Endothelial cell (in vitro differentiated cells): ENCODE data around the gene CYTH1. TPM values are rescaled to one million over a fixed set of nuclear protein-coding genes. Genes with fewer than 3 reads are reported as not detected.
A peak's percentile ranks its signal among the peaks of the same experiment; 100 is the strongest.

ENCODE experiments used
- DNase-seq: peaks from one replicate; pipeline ENCODE4 v3.0.0; 2021; ENCODE audit warnings: low spot score
- H3K27ac Mint-ChIP-seq: one replicate; pipeline ENCODE4 v1.8.0; 2021; ENCODE audit warnings: mixed read lengths, inconsistent platforms; ENCODE audit not compliant: unreplicated experiment
- H3K27me3 Mint-ChIP-seq: one replicate; pipeline ENCODE4 v1.8.0; 2021; ENCODE audit warnings: mild to moderate bottlenecking, moderate library complexity, mixed read lengths, inconsistent platforms; ENCODE audit not compliant: unreplicated experiment
- H3K36me3 Mint-ChIP-seq: one replicate; pipeline ENCODE4 v1.8.0; 2021; ENCODE audit warnings: mild to moderate bottlenecking, low read depth, mixed read lengths, inconsistent platforms; ENCODE audit not compliant: unreplicated experiment
- H3K4me1 Mint-ChIP-seq: one replicate; pipeline ENCODE4 v1.8.0; 2021; ENCODE audit warnings: mild to moderate bottlenecking, mixed read lengths, inconsistent platforms; ENCODE audit not compliant: unreplicated experiment
- H3K4me3 Mint-ChIP-seq: one replicate; pipeline ENCODE4 v1.8.0; 2021; ENCODE audit warnings: mild to moderate bottlenecking, mixed read lengths, inconsistent platforms; ENCODE audit not compliant: unreplicated experiment
- H3K9me3 Mint-ChIP-seq: one replicate; pipeline ENCODE4 v1.8.0; 2021; ENCODE audit warnings: mixed read lengths, inconsistent platforms; ENCODE audit not compliant: unreplicated experiment
- CTCF ChIP-seq: fragments of 200-600 bp; sonication (generic); IDR thresholded peaks from one replicate; pipeline ENCODE4 v1.5.0; 2021; ENCODE audit warnings: antibody characterized with exemption; ENCODE audit not compliant: unreplicated experiment
- total RNA-seq: library from RNA; stranded (reverse); fragmentation: NEBNext Ultra II Directional; extraction: Animal tissue kit (Norgen Biotek cat#: 25700); gene quantifications from one replicate; pipeline ENCODE4 v1.2.1, GENCODE V29; 2021; ENCODE audit not compliant: unreplicated experiment

Gene CYTH1
- total RNA-seq, 1 donor from 2014 or later: 73.3 TPM

DNA sequence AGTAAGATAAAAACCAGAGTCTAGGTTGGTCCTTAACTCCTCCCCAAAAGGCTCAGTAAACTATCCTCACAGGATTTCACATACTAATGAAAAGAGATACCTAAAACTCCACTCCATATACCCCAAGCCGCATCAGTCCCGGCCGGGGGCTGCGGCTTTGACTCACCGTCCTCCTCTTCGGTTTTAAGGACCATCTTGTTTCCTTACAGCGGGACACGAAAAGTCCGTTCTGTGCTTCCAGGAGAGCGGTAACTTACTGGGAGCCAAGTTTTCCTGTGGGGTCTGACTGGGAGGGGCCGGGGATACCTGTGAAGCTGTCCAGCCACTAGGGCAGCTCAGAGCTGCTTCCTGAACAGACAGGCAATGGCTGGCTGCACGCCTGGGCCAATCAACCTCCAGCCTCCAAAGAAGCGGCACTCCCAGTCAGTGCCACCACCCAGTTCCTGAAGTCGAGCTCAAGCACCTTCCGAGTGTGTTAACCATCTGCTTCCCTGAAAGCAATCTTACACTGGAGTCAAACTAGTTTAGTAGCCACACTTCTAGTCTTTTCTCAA is 45.5 kb downstream of the CYTH1 start:
- peaks cover 6% of the 10 kb centered on the region for H3K27me3 Mint-ChIP-seq
- H3K4me3 Mint-ChIP-seq: peak overlapping the region; percentile 43
- H3K27ac Mint-ChIP-seq: peak overlapping the region; percentile 88
- H3K9me3 Mint-ChIP-seq: no peaks in the 10 kb centered on the region
- peaks cover 67% of the 10 kb centered on the region for H3K4me1 Mint-ChIP-seq
- no peak for TF ChIP-seq CTCF
- peaks cover 6% of the 10 kb centered on the region for H3K36me3 Mint-ChIP-seq
- no peak for DNase-seq

DNA sequence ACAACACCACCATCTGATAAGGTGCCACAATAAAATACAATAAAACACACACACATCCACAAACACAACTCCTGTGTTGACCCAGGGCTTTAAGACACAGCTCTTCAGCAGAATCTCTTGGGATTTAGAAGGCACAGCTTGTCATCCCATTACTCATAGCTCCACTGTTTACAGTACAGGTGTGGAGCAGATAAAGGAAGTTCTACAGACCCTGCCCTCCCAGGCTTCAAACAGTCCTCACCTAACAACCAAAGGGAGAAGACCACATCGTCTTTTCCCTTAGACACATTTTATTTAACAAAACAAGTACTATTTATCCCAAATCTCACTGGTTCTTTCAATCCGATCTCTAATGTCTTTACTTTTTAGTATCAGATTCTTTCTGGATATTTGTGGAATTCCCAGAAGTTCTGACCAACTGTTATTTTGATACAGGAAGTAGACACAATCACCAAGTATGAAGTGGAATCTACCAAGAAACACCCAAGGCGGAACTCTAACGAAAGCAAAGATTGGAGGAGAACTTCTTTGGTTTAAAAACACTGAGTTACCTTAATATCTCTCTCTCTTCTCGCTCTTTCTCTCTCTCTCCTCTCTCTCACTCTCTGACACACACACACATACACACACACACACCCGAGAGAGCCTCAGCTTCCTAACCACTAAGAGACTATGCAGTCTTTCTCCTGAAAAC is 46.1 kb downstream of the CYTH1 start:
- Mint-ChIP-seq H3K4me1 (peaks cover 63% of the 10 kb centered on the region), H3K4me3 (peak overlapping the region; percentile 43), H3K27me3 (peaks cover 5% of the 10 kb centered on the region), H3K27ac (peak overlapping the region; percentile 88), H3K9me3 (no peaks in the 10 kb centered on the region), H3K36me3 (peaks cover 6% of the 10 kb centered on the region)
- DNase-seq: no peak
- no peak for TF ChIP-seq CTCF

DNA sequence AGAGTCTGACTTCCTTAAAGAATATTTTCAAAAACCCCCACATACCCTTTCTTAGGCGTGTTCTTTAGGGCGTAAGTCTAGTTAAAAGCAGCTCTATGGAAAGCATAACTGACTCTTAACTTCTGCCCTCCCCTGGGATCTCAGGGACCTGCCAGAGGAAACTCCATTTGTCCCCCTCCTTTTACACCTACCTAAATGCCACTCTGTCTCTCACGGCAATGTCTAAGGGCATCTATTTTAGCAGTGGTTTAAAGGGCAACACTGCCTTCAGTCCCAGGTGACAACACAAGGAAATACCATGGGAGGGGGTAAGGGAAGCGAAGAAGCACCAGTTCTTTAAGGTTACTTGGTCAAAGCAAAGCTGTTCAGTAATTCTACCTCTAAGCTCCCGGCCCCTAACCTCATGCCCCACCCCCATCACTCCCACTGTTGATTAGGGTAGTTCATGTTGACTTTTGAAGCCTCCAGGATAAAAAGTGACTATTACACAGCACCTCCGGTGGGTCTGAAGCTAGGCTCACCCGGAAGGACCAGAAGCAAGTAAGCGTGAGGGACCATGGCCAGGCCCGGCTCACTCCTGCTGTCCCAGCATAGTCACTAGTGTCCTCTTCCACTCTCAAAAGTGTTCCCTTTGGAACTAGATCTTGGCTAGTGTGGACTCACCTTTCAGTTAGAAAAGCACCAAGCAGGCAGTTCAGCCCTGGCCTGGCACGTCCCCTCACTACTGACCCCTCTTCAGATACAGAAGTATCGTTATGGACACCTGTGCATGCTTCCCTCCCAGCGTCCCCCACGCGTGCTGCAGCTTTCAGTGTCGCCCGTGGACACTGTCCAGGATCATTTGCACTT is 47.1 kb downstream of the CYTH1 start:
- Mint-ChIP-seq H3K4me3 (no peak overlapping the region), H3K27ac (no peak overlapping the region), H3K9me3 (no peaks in the 10 kb centered on the region), H3K4me1 (peaks cover 58% of the 10 kb centered on the region), H3K27me3 (peaks cover 5% of the 10 kb centered on the region), H3K36me3 (peaks cover 4% of the 10 kb centered on the region)
- DNase-seq: no peak
- no peak for TF ChIP-seq CTCF

DNA sequence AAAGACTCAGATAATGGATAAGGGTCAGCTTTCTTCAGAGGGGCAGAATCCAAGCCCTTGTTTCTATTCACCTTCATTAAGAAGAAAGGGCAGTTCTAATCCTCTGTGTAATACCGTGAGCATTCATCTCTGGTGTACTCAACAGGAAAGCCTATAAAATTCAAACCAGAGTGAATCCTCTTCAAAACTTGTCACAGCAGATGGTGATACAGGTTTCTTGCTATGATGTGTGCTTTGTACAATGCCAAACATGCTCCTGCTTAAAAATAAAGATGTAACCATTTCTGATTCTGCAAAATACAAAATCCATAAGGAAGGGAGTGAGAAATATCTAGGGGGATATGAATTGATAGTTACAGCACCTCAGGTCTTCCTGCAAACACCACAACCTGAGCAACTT is 49.7 kb downstream of the CYTH1 start:
- no peak overlapping the region for H3K4me3 Mint-ChIP-seq
- H3K27ac Mint-ChIP-seq: no peak overlapping the region
- TF ChIP-seq CTCF: no peak
- no peaks in the 10 kb centered on the region for H3K36me3 Mint-ChIP-seq
- H3K27me3 Mint-ChIP-seq: peaks cover 3% of the 10 kb centered on the region
- peaks cover 54% of the 10 kb centered on the region for H3K4me1 Mint-ChIP-seq
- no peak for DNase-seq
- no peaks in the 10 kb centered on the region for H3K9me3 Mint-ChIP-seq
